ENCODE measurements around the gene ARL5C. TPM values are rescaled to one million over a fixed set of nuclear protein-coding genes. Genes with fewer than 3 reads are reported as not detected.

Gene ARL5C
- polyA plus RNA-seq, 1 donor, result 0.59 TPM

GRCh38 chr17:39167476-39167875, 1.5 kb upstream of the ARL5C start:
- DNase-seq (ENCODE audit: low read depth), result no peak

- no peak for DNase-seq (ENCODE audit: low read depth)
Measured at GRCh38 chr17:39166437-39167335, 725 bp upstream of the ARL5C start.

GRCh38 chr17:39165178-39165840, 652 bp downstream of the ARL5C start:
- DNase-seq (ENCODE audit: low read depth), result no peak

- DNase-seq (ENCODE audit: low read depth), result peak; percentile 81
Measured at GRCh38 chr17:39164675-39165143, 1.3 kb downstream of the ARL5C start.

GRCh38 chr17:39161962-39162361, 4.0 kb downstream of the ARL5C start:
- DNase-seq (ENCODE audit: low read depth), result no peak

GRCh38 chr17:39158623-39159022, 7.3 kb downstream of the ARL5C start:
- no peak for DNase-seq (ENCODE audit: low read depth)

- DNase-seq (ENCODE audit: low read depth), result no peak
Measured at GRCh38 chr17:39156491-39156890, 9.5 kb downstream of the ARL5C start.

GRCh38 chr17:39155654-39156053, 10.3 kb downstream of the ARL5C start:
- DNase-seq (ENCODE audit: low read depth), result no peak

GRCh38 chr17:39153599-39154051, 12.3 kb downstream of the ARL5C start:
- peak; percentile 87 for DNase-seq (ENCODE audit: low read depth)

- DNase-seq (ENCODE audit: low read depth), result no peak
Measured at GRCh38 chr17:39151943-39152818, 13.8 kb downstream of the ARL5C start.

- DNase-seq (ENCODE audit: low read depth), result no peak
Measured at GRCh38 chr17:39151150-39151942, 14.6 kb downstream of the ARL5C start, which contains the start of gene PLXDC1. TSS of gene PLXDC1 (minus strand) at chr17:39151637. CDS start at chr17:39151437, 200 bp downstream.

- DNase-seq (ENCODE audit: low read depth), result no peak
Measured at GRCh38 chr17:39150795-39151149, 15.2 kb downstream of the ARL5C start.

GRCh38 chr17:39150104-39150634, 15.8 kb downstream of the ARL5C start:
- no peak for DNase-seq (ENCODE audit: low read depth)

- no peak for DNase-seq (ENCODE audit: low read depth)
Measured at GRCh38 chr17:39147221-39148185, 18.5 kb downstream of the ARL5C start.

- DNase-seq (ENCODE audit: low read depth), result no peak
Measured at GRCh38 chr17:39146273-39146672, 19.7 kb downstream of the ARL5C start.

GRCh38 chr17:39145143-39145542, 20.8 kb downstream of the ARL5C start:
- no peak for DNase-seq (ENCODE audit: low read depth)

- DNase-seq (ENCODE audit: low read depth), result peak; percentile 94
Measured at GRCh38 chr17:39144416-39144840, 21.5 kb downstream of the ARL5C start.

- peak; percentile 47 for DNase-seq (ENCODE audit: low read depth)
Measured at GRCh38 chr17:39143552-39144093, 22.3 kb downstream of the ARL5C start.

Measured in forelimb muscle (tissue), 1 donor.